ENCODE data around the gene CFAP45. TPM values are rescaled to one million over a fixed set of nuclear protein-coding genes. Genes with fewer than 3 reads are reported as not detected.

The CFAP45 gene, protein sequence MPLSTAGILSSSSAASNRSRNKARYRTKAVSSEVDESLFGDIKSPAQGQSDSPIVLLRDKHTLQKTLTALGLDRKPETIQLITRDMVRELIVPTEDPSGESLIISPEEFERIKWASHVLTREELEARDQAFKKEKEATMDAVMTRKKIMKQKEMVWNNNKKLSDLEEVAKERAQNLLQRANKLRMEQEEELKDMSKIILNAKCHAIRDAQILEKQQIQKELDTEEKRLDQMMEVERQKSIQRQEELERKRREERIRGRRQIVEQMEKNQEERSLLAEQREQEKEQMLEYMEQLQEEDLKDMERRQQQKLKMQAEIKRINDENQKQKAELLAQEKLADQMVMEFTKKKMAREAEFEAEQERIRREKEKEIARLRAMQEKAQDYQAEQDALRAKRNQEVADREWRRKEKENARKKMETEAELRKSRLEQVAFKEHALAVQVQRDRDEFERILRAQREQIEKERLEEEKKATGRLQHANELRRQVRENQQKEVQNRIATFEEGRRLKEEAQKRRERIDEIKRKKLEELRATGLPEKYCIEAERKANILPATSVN
- not detected in 2 replicates for total RNA-seq

DNA sequence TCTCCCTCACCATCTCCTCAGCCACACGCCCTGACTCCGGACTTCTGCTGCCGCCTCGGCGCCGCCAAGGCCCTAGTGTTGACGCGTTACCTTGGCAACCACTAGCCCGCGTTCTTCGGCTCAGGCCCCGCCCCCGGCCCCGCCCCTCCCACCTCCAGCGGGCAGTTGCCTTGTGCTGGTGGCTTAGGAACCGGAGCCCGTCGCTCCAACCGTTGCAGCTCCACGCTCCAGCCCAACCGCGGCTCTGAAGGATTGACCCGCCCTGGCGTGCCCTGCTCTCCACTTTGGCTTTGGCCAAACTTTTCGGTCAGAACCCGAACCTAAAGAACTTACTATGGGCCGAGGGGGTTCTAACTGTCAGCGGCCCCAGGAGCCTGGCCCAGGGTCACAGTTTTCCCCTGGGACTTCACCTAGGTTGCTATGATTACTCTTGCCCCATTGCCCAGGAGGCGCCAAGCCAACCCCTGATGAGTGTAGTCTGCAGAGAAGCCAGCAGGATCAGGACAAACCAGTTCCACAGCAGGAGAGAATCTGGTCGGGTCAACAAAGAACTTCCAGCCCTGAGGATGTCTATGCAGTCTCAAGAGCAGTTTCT lies at the start of gene CFAP45:
Gene CFAP45, minus strand, starts transcription at position 80 of the 595 bp plus-strand sequence. Its CDS starts 67 bp downstream, at position 13.

DNA sequence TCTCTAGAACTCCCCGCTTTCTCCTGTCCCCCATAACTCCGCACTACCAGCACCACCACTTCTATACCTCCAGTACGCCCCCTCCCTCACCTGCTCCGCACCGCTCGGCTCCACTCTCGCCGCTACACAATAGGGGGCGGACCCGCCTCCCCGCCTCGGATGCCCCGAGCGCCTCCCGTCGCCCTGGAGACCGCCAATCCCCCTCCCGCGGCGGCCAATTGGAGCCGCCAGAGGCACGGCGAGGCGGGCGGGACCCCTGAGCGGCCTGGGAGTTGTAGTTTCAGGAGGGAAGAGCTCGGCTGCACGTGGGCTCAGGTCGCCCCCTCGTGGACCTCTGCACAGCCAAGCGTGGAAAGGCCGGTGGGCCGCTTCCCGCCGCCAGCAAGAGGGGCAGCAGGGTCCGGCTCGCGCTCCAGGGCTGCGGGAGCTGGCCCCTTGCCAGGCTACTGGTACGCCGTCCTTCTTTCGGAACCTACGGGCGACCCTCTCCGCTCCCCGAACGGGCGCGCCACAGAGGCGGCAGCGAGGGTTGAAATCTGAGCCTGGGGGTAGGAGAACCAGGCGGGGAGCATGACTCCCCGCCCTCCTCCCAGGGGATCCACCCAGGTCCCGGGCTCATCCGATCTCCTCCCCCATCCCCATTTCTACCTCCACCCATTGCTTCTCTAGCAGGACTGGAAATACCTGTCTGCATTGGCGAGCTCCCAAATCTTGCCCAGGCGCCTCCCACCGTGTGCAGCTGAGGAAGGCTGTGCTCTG lies 45.7 kb upstream of the CFAP45 start, which contains the start of gene IGSF9:
Gene IGSF9, minus strand, starts transcription at position 131 of the 759 bp plus-strand sequence. CDS start 2,159 bp downstream, outside the sequence.

DNA sequence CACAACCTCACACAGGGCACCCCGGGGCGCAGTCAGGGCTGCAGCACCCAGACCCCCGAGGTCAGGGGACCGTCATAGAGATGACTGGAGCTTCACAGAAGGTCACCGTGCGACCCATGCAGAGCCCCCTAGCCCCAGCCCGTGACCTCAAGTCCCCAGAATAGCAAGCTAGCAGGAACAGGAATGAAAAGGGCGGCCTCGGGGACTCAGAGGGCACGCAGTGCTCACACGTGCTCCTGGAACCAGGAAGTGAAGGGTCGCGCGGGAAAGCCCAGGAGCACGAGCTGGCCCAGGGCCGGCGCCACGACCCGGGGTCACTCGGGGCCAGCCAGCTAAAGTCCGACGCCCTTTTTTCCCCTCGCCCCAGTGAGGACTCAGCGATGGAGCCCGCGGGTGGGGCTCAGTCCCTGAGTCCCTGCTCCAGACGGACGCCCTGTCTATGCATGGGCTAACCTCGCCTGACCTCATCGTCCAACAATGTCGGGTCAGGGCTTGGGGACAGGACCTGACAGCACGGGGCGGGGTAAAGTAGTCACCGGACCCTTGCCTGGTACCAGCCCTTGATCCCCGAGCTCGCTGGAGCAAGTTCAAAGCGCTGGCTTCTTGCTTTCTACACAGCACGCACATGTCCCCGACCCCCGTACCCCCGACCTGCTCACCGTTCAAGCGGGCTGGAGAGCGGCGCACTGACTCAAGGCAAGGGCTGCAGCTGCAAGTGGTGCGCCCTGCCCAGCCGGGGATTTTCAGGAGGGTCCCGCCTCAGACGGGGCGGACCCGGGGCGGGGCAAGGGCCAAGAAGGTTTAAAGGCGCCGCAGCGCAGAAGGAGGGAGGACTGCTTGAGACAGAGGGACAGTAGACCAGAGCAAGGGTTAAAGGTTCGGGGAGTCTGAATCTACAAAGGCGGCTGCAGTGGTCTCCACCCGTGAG lies 25.1 kb upstream of the CFAP45 start, which contains the start of gene TAGLN2:
Gene TAGLN2, minus strand, starts transcription at position 717 of the 928 bp plus-strand sequence. CDS start 4,998 bp downstream, outside the sequence.

DNA sequence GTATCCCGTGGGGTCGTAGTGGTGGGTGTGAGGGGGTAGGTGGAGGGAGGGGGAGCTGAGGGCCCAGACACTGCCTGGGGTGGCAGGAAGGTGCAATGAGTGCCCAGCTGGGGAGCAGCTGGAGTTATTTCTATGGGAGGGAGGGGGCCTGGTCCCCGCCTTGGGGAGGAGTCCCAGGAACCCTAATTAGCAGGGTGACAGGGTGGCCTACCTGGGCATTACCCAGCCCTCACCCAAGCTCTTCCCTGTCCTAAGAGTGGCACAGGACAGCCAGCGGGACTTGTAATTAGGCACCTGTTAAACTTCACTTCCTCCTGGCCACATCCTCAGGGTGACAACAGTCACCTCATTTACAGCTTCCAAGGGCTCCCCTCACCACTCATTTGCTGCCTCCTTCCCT lies 37.4 kb downstream of the CFAP45 start, which contains the start of gene VSIG8:
Gene VSIG8, minus strand, starts transcription at position 101 of the 400 bp plus-strand sequence. CDS start 136 bp downstream, outside the sequence.

DNA sequence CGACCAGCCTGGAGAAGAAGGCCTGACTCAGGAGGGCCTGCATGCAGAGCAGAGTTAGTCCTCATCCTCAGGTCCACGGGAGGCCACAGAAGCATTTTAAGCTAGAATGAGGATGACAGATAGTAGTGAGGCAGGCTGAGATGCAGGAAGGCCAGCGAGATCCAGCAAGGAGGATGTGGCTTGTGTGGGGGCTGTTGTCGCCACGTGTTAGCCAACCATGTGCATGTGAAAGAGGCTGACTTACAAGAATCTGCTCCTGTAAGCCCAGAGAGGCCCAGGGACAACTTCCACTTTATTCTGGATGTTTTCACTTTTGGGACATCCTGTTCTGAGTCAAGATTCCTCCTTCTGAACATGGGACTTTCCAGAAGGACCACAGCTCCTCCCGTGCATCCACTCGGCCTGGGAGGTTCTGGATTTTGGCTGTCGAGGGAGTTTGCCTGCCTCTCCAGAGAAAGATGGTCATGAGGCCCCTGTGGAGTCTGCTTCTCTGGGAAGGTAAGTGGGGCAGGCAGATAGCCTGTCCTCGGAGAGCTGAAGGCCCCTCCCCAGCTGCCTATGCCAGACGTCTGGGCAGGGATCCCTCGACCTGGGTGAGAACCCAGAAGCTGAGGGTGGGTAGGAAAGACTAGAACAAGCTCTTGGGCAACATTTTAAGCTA lies 73.4 kb downstream of the CFAP45 start, which contains the start of gene SLAMF8:
Gene SLAMF8, plus strand, starts transcription at position 433 of the 661 bp plus-strand sequence. Its CDS starts 26 bp downstream, at position 459.

Other genes with a start within 250 kb of the CFAP45 start
- gene CRP, start 185.6 kb downstream of the CFAP45 start, total RNA-seq = not detected in 2 replicates
- 48.0 and 53.8 TPM in 2 replicates for gene DUSP23, start 119.2 kb downstream of the CFAP45 start, total RNA-seq
- gene FCRL6, start 97.8 kb downstream of the CFAP45 start, total RNA-seq = not detected in 2 replicates
- not detected in 2 replicates for gene SLAMF8, start 73.3 kb downstream of the CFAP45 start, total RNA-seq
- not detected in 2 replicates for gene VSIG8, start 37.5 kb downstream of the CFAP45 start, total RNA-seq
- gene TAGLN2, start 25.3 kb upstream of the CFAP45 start, total RNA-seq = 446 and 509 TPM in 2 replicates
- gene IGSF9, start 45.4 kb upstream of the CFAP45 start, total RNA-seq = 0.16 TPM in 1 of 2 replicates, not detected in the other
- gene SLAMF9, start 54.1 kb upstream of the CFAP45 start, total RNA-seq = not detected in 2 replicates
- 1.4 and 3.1 TPM in 2 replicates for gene PIGM, start 131.8 kb upstream of the CFAP45 start, total RNA-seq
- gene KCNJ10, start 170.0 kb upstream of the CFAP45 start, total RNA-seq = not detected in 2 replicates
- gene KCNJ9, start 181.4 kb upstream of the CFAP45 start, total RNA-seq = not detected in 2 replicates
- gene IGSF8, start 198.5 kb upstream of the CFAP45 start, total RNA-seq = 18.1 and 23.2 TPM in 2 replicates
- 1.3 TPM in 1 of 2 replicates, not detected in the other for gene ATP1A2, start 215.6 kb upstream of the CFAP45 start, total RNA-seq

Measured in cardiac atrium fibroblast (primary cell).